ENCODE results near the gene NBPF3.
"Not testable (repeated sequence)": the region's sequence is repeated elsewhere in the genome, so short reads cannot be mapped to it uniquely, and the experiment has no call there.

The NBPF3 gene

GRCh38 chr1:21438646-21439312, 1.2 kb upstream of the NBPF3 start:
- not testable (repeated sequence) for DNase-seq

DNA sequence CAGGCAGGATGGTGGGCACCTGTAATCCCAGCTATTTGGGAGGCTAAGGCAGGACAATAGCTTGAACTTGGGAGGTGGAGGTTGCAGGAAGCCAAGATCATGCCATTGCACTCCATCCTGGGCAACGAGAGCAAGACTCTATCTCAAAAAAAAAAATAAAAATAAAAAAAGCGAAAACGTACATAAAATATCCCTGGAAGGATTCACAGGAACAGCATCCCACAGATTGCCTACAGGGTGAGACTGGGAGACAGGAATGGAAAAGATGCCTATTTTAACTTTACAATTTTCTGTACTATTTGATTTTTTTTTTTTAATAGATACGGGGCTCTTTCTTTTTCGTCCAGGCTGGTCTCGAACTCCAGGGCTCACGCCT, 604 bp upstream of the NBPF3 start:
- no peak for DNase-seq

- DNase-seq: not testable (repeated sequence)
These were observed 741 bp downstream of the NBPF3 start for GRCh38 chr1:21440630-21441125.

DNA sequence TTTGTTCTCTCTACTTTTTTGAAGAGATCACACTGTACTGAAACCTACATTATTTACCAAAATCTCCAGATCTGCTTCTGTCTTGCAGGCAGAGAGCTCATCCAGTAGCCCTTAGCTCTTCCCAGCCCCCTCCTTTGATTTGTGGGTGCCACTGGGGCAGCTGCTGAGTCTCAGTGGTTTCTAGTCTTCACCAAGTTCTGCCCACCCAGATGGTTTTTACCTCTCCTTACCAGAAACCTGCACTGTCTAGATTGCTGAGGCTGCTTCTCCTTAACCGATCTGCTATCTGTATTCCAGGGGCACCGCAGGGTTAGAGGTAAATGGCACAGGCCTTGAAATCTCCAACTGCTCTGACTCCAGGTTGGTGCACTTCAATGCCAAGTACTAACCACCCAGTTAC, 6.7 kb downstream of the NBPF3 start:
- not testable (repeated sequence) for DNase-seq

DNA sequence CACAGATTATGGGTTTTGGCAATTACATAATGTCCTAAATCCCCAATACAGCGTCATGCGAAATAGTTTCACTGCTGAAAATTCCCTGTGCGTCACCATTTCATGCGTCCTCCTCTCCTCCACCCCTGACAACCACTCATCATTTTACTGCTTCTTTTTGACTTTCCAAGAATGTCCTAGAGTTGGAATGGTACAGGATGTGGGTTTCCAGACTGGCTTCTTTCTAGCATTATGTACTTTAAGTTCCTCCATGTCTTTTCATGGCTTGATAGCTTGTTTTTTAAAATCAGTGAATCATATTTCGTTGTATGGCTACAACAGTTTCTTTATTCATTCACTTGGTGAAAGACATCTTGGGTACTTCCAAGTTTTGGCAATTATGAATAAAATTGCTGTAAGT, 7.4 kb downstream of the NBPF3 start:
- DNase-seq: no peak

- peak; percentile 42 for DNase-seq
These were observed 10.0 kb downstream of the NBPF3 start for GRCh38 chr1:21449906-21450305.

DNA sequence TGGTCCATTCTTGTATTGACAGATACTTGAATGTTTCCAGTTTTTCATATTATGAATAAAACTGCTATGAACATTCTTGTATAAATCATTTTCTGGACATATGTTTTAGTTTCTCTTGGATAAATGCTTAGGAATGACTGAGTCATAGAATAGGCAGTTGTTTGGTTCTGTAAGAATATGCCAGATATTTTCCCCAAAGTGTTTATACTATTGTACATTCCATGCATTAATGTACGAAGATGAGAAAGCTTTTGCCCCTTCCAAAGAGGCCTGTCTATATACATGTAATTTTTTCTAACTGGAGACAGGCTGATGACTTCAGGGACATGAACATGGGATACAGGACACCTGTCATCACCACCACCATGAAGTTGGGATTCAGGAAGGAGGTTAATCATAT, 11.3 kb downstream of the NBPF3 start:
- DNase-seq: peak; percentile 91

- peak; percentile 63 for DNase-seq
These were observed 12.1 kb downstream of the NBPF3 start for GRCh38 chr1:21451981-21452411.

- peak; percentile 79 for DNase-seq
These were observed 14.2 kb downstream of the NBPF3 start for GRCh38 chr1:21453964-21454614.

GRCh38 chr1:21454904-21455303, 15.0 kb downstream of the NBPF3 start:
- not testable (repeated sequence) for DNase-seq

DNA sequence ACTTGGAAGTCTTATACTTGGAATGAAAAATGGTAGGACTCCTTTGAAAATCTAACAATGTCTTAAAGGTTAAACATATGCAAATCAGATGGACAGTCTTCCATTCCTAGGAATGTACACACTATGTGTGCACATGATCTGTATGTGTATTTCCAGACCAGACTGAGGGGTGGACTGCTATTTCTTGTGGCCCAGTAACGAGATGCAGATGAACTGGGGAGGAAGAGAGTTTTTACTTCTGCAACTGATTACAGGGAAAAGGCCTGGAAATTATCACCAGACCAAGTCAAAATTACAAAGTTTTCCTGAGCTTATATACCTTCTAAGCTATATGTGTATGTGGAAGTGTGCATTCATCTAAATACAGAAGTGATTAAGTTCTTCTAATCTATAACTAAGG, 17.7 kb downstream of the NBPF3 start:
- no peak for DNase-seq

- not testable (repeated sequence) for DNase-seq
These were observed 25.2 kb downstream of the NBPF3 start for GRCh38 chr1:21465127-21465526.

GRCh38 chr1:21467946-21468345, 28.0 kb downstream of the NBPF3 start:
- DNase-seq: not testable (repeated sequence)

DNA sequence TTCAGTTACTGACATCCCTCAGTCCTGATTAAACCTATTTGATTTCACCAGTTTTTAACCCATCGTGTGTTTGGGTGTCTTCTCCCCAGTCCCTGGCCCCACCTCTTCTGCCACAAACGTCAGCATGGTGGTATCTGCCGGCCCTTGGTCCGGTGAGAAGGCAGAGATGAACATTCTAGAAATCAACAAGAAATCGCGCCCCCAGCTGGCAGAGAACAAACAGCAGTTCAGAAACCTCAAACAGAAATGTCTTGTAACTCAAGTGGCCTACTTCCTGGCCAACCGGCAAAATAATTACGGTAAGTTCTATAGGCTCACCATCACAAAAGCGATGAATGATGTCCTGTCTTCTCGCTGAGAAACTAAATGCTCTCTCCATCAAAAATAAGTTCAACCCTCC, 28.7 kb downstream of the NBPF3 start:
- DNase-seq: peak; percentile 12

DNA sequence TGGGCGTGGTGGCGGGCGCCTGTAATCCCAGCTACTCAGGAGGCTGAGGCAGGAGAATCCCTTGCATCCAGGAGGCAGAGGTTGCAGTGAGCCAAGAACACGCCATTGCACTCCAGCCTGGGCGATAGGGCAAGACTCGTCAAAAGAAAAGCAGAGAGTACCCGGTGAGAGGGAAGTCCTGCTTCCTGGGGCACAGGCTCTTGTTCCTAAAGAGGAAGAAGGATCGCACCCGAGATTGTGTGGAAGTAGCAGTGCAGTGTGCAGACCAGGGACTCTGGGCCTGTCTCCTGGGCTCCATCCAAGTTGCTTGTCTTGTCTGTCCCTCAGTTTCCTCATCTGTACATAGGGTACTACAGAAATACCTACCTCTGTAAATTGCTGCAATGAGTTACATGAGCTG, 29.6 kb downstream of the NBPF3 start:
- DNase-seq: no peak

DNA sequence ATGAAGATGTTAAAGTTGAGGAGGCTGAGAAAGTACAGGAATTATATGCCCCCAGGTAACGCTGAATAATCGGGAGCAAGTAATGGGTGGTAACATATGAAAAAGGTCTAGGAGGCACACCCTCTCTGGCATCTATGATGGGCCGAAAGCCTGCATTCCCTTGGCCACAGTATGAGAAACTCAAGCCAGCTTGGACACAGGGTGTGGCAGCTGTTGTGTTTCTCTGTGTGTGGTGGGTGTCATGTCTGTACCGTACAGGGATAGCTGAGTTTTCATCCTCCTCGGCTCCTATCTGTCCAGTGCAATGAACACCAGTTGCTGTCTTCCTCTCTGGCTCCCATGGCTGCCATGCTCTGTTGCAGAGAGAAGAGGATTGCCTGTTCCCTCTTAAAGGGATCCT, 32.9 kb downstream of the NBPF3 start:
- DNase-seq: no peak

DNA sequence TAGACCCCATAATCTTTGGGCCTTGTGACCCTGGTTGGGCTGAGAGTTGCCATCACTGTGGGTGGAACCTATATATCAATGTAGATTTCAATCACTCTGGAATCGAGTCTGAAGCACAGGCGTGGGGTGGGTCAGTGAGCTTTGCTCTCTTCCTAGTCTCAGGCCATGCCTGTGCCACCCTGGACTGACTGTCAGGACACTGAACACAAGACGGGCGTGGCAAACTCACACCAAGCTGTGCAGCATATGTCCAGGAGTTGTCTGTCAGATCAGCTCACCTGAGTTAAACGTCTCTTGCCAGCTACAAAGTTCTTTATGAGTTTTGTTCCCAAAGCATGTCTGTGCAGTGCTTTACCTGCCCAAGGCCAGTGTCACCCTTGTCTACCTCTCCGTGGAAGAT, 38.4 kb downstream of the NBPF3 start:
- DNase-seq: no peak

DNA sequence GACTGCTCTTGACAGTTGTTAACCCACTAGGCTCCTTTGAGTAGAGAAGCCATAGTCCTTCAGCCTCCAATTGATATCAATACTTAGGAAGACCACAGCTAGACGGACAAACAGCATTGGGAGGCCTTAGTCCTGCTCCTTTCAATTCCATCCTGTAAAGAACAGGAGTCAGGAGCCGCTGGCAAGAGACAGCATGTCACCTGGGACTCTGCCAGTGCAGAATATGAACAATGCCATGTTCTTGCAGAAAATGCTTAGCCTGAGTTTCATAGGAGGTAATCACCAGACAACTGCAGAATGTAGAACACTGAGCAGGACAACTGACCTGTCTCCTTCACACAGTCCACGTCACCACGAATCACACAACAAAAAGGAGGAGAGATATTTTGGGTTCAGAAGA, 43.9 kb downstream of the NBPF3 start:
- DNase-seq: not testable (repeated sequence)

- DNase-seq: no peak
These were observed 49.2 kb downstream of the NBPF3 start for GRCh38 chr1:21489146-21489545.

GRCh38 chr1:21490774-21491487, 51.0 kb downstream of the NBPF3 start:
- DNase-seq: peak; percentile 76

GRCh38 chr1:21491488-21492355, 51.8 kb downstream of the NBPF3 start:
- DNase-seq: peak; percentile 80

GRCh38 chr1:21492356-21492625, 52.4 kb downstream of the NBPF3 start:
- DNase-seq: no peak

DNA sequence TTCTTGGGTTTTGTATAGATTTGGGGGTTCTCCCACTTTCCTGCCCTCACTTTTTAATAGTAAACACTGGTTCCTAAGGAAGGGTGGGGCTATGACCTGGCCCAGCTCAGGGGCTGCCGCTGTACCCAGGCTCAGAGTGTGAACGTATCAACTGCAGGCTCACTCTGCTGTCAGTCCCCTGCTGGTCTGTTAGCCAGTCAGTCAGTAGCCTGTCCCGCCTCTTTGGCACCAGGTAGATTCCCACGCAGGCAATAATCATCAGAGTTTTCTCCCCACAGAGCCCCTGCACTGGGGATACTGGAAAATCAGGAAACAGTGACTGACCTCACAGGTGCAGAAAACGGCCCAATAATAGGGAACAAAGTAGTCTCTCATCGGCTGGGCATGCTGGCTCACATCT, 54.3 kb downstream of the NBPF3 start:
- DNase-seq: no peak
